GM21576 (cell line): ENCODE data around the gene SIRPB2.
"Not testable (repeated sequence)": the region's sequence is repeated elsewhere in the genome, so short reads cannot be mapped to it uniquely, and the experiment has no call there.

Experiments
- ATAC-seq: cut with Tn5 transposase; IDR thresholded peaks from one replicate; pipeline ENCODE4 v1.9.1; 2021; ENCODE audit warnings: mild to moderate bottlenecking, moderate library complexity; ENCODE audit not compliant: unreplicated experiment

SIRPB2 gene

DNA sequence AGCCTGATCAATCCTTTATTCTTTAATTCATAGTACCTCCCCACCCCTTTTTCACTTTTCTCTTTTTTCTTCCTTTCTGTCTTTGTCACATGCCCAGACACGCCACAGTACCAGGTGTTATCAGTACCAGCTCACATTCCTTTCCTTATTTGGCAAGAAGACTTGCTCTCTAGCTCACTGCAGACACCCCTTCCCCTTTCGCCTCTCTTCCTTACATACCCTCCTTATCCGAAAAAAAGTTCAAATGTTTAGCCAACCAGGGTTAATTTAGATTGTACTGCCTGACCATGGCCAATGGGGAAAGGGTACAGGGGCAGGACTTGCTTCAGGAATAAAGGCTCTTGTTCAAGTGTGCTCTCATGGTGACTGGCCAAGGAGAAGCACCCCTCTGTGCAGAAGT lies 9.3 kb upstream of the SIRPB2 start:
- ATAC-seq: no peak

DNA sequence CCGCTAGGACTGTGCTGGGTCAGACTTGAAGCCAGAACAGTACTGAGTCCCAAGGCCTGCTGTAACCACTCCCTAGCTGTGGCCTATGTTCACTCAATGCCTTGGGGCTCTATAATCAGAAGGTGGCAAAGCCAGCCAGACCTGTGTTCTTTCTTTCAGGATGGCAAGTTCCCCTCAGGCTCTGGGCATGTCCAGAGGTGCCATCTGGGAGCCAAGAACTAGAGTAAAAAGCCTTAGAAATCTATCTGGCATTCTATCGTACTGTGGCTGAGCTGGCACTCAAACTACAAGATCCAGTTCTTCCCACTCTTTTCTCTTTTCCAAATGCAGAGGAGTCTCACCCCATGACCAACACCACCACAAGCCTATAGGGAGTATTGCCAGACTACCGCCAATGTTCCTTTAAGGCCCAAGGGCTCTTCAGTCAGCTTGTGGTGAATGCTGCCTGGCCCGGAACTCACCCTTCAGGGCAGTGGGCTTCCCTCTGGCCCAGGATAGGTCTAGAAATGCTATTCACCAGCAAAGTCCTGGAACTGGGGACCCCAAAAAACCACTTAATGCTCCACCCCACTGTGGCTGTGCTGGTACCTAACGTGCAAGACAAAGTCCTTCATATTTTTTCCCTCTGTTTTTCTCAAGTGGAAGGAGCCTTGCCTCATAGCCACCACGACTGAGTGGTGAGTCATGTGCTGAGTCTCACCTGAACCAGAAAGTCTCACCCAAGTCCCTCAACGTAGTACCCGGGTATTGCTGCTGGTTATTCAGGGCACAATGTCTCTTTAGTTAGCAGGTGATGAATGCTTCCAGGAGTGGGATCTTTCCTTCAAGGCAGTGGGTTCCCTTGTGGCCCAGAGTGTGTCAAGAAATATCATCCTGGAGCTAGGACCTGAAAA lies 8.6 kb upstream of the SIRPB2 start:
- ATAC-seq: no peak

DNA sequence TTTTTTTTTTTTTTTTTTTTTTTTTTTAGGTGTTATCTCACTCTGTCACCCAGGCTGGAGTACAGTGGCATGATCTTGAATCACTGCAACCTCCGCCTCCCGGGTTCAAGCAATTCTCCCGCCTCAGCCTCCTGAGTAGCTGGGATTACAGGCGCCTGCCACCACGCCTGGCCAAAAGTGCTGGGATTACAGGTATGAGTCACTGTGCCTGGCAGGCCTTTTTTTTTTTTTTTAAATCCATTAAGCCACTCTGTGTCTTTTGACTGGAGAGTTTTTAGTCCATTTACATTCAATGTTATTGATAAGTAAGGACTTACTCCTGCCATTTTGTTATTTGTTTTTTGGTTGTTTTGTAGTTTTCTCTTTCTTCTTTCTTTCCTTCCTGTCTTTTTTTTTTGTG lies 6.2 kb upstream of the SIRPB2 start:
- not testable (repeated sequence) for ATAC-seq

DNA sequence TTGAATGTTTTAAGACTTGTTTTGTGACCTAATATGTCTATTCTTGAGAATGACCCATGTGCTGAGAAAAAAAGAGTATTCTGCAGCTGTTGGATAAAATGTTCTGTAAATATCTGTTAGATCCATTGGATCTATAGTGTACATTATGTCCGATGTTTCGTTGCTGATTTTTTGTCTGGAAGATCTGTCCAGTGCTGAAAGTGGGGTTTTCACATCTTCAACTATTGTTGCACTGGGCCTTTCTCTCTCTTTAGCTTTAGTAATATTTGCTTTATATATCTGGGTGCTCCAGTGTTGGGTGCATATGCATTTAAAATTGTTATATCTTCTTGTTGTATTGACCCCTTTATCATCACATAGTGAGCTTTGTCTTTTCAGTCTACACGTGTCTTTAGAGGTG lies 5.7 kb upstream of the SIRPB2 start:
- no peak for ATAC-seq

DNA sequence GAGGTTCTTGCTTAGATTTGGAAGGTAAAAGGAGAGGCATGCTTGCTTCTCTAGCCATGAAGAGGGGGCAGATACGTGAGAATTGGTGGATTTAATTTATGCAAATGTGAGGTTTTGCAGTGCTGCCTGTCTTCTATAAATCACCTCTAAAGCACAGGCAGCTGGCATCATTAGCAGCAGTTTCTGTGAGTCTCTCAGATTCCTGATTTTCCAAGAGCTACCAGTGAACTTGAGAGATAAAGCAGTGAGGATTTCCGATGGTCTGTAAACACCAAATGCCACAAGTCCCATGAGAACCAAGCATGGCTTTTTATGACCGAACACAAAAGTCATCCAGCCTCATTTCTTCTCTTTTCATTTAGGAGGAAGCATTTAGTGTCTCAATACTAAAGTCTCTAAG lies 3.2 kb upstream of the SIRPB2 start:
- no peak for ATAC-seq

DNA sequence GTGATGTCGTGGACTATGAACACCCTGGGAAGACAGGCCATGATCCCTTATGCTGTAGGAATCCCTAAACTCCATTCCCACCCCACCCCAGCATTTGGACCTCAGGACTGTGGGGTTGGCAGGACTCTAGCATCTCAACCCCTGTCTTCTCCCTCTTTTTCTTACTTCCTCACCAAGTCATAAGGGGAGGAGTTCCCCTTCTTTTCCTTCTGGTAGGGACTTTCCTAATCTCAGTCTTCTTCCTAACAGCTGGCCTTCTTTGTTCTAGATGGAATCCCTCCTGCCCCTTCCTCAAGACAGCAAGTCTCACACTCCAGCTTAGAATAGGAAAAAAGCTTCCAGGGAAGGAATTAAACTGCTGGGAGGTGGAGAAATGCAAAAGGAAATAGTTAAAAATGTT lies 2.3 kb upstream of the SIRPB2 start:
- no peak for ATAC-seq

DNA sequence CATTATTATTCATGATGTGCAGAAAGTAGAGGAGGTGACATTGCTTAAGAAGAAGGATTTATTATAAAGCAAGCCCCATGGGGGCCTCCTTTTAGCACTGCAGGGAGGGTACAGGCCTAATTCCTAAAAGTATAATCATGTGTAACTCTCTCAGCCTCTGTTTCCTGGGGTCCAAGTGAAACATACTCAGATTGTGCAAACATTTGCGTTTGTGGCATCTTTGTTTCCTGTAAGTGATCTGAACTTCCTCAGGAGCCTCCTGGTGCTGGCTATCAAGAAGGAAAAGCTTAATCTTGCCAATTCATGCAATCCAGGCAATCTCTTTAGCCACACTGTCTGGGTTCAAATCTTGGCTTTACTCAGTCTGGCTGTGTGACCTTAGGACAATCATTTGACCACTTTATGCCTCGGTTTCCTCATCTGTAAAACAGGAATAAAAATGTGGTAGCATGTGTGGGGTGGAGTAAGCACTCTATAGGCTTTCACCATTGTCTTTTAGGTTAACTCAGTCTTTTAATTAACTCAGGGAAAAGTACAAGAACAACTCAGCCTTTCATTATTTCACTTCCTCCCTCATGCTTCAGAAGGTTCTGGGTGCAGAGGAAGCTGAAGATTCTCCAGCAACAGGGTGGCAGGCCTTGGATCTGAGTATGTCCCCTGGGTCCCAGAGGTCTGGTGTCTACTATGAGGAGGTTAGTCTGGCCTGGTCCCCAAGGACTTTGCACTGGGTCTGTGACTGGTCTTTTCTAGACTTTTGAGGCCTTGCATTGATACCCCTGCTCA lies 831 bp upstream of the SIRPB2 start:
- no peak for ATAC-seq

DNA sequence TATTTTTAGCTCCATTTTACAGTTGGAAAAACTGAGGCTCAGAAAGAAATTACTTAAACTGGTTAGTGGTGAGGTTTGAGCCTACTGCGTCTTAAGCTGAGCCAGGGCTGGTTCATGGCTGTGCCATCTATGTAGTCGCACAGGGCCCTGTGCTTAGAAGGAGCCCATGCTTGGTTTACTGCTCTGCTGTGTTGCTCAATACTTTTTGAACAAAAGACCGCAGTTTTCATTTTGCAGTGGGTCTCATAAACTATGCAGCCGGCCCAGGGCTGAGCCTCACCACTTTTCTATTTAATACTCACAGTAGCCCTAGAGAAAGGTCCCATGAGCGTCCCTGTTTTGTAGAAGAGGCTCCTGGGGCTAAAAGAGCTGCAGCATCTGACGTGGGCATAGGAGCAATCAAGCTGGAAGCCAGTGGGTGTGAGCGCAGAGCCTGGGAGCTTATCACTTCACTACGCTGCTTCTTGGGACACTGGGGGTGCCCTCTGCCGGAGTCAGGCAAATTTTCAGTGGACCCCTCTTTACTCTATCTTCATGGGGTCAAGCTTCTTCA lies 501 bp downstream of the SIRPB2 start:
- ATAC-seq: no peak

DNA sequence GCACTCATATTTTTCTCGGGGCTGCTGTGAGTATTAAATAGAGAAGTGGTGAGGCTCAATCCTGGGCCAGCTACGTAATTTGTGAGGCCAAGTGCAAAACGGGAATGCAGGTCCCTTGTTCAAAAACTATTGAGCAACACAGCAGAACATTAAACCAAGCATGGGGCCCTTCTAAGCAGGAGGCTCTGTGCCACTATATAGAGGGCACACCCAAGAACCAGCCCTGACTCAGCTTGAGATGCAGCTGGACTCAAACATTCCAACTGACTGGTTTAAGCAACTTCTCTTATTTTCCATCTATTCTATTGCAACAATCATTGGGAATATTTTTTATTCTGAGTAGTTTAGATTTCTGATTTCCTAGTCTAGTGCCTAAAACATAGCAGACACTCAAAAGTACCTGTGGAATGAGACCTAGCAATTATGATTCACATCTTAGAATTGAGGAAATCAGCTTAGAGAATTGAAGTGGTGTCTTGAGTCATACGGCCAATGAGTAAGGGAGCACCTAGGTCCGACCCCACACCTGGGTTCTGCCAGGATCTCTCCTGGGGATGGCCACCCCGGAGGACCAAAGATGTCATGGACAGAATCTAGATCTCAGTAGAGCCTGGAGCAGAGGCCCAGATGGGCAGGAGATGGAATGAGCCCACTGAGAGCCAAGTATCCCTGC lies 1.3 kb downstream of the SIRPB2 start:
- ATAC-seq: no peak

DNA sequence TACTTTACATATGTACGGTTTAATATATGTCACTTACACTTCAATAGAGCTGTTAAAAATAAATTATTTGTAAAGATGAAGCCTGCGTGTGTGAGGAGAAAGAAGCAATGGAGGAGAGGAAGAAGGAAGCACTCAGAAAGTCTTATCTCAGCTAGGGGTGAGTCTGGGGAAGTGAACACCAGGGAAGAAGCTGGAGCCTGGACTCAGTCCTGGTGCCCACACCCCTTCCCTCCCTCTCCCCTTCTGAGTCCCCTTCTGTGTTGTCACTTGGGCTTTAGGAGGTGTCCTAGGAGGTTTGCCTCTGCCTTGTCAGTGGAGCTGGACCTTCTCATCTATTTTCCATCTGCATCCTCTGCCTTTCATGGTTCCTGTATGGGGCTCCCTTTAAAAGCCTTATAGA lies 1.9 kb downstream of the SIRPB2 start:
- ATAC-seq: no peak

DNA sequence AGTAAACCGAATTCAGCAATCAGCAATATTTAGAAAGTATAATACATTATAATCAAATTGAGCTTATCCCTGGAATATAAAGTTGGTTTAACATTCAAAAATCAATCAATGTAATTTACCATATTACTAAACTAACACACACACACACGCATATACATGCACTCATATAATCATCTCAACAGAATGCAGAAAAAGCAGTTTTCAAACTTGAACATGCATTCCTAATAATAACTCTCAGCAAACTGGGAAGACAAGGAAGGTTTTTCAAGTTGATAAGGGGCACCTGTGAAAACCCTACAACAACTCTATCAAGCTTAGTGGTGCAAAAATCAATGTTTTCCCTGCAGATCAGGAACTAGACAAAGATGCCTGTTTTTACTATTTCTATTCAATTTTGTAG lies 4.7 kb downstream of the SIRPB2 start:
- no peak for ATAC-seq

DNA sequence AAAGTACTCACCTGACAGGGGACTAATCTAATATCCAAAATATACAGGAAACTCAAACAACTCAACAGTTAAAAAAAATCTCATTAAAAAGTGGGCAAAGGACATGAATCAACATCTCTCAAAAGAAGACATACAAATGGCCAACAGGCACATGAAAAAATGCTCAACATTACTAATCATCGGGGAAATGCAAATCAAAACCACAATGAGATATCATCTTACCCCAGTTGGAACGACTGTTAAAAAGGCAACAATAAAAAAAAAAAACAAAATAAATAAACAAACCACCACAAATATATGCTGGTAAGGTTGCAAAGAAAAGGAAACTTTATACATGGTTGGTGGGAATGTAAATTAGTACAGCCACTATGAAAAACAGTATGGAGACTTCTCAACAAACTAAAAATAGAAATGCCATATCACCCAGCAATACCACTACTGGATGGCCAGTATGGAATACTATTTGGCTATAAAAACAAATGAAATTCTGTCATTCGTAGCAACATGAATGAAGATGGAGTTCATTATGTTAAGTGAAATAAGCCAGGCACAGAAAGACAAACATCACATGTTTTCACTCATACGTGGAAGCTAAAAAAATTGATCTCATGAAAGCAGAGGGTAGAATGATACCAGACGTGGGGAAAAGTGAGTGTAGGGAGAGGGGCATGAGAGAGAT lies 6.6 kb downstream of the SIRPB2 start:
- no peak for ATAC-seq

DNA sequence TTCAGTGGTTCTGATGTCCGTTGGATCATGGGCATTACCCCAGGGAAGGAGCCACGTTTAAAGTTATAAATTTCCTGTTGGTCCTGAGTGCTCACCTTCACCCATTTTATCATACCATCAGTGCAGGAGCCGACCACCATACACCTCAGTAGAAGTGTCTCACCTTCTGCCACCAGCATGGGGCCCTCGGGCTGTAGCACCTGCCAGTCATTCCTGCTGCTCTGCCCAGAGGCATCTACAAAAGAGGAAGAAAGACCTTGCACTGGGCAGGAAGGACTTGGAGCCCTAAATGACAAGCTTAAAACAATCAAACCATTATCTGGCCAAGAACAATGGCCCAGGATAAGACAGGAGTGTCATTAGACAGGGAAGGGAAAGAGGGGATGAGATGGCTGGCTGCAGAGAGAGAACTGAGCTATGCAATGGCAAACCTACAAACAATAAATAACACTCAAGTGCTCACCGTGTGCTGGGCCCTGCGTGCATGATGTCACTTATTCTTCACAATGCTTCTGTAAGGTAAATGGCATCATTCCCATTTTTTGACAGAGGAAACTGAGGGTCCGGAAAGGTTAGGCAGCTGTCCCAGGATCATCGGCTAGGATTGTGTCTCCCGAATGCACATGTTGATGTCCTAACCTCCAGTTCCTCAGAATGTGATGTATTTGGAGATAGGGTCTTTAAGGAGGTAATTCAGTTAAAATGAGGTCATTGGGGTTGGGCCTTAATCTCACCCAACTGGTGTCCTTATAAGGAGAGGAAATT lies 11.2 kb downstream of the SIRPB2 start:
- no peak for ATAC-seq

DNA sequence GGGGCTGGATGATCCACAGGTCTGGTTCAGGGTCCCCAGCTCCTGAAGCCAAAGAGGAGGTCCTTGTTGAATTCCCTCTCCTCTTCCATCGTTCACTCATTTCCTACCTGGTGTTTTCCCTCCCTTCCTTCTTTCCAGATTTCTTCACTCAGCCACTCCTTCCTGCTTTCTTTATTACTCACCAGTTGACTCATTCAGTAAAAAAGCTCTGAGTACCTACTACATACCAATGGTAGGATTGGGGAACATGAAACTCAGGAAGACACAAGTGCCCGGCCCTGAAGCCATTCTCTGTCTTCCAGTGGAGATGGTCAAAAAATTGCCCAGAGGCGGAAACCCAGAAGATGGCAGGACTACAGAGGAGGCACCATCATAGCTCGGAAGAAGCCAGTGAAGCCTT lies 12.7 kb downstream of the SIRPB2 start:
- ATAC-seq: no peak

DNA sequence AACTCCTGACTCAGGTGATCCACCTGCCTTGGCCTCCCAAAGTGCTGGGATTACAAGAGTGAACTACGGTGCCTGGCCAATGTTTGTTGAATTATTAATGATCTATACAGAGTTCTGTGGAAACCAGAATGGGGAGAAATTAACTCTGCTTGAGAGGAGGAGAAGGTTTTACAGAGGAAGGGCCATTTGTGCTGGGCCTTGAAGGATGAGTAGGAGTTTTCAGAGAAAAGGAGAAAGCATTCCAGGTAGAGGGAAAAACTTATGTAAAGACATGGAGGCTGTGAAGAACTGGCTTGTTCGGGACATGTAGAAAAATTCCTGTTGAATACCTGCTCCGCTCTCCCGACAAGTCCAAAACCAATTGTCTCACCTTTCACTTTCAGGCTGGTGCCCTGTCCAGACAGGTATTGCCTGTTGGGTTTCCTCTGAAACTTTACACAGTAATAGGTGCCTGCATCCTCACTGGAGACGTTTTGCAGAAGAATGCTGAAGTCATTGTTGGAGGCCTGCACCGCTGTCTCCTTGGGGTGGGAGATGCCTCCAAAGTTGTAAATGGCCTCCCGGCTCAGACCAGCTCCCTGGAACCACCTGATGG lies 13.2 kb downstream of the SIRPB2 start:
- no peak for ATAC-seq

DNA sequence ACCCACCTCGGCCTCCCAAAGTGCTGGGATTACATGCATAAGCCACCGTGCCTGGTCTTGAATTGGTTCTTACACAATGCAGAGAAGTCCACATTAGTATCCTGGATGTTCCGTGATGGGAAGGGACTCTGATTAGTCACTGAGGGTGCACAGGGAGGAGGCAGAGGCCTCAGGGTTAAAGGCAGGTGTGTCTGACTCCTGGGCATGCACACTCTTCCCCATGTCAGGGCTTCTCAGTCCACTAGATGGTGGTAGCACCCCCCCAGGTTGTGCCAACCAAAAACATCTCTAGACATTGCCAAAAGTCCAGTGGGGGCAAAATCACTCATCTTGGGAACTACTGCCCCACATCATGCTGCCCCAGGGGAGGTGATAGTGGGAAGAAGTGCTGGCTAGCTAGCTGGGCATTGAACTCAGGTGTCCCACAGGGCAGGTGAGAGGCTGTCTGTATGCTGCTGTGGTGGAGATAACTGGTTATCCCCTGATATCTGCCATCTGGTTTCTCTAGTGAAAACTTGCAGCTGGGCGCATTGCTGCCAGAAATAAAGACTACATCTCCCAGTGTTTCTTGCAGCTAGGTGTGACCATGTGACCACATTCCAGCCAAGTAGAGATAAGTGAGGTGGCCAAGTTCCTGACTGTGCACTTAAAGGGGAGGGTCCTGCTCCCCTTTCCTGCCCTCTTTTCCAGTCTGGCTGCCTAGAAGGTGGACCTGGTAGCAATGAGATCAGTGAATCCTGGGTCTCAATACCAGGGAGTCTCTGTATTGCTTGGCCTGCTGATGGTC lies 16.2 kb downstream of the SIRPB2 start:
- ATAC-seq: no peak

DNA sequence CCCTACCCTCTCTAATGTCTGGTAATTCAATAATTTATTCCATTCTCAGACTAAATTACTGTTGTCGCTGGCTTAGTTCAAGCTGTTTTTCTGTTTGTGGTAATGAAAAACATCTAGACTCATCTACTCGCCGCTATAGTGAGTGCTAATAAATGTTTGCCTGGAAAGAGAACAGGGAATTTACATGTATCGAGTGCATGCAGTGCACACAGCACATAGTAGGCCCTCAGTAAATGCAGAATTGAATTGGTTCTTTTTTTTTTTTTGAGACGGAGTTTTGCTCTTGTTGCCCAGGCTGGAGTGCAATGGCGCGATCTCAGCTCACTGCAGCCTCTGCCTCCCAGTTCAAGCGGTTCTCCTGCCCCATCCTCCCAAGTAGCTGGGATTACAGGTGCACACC lies 16.9 kb downstream of the SIRPB2 start:
- ATAC-seq: no peak

DNA sequence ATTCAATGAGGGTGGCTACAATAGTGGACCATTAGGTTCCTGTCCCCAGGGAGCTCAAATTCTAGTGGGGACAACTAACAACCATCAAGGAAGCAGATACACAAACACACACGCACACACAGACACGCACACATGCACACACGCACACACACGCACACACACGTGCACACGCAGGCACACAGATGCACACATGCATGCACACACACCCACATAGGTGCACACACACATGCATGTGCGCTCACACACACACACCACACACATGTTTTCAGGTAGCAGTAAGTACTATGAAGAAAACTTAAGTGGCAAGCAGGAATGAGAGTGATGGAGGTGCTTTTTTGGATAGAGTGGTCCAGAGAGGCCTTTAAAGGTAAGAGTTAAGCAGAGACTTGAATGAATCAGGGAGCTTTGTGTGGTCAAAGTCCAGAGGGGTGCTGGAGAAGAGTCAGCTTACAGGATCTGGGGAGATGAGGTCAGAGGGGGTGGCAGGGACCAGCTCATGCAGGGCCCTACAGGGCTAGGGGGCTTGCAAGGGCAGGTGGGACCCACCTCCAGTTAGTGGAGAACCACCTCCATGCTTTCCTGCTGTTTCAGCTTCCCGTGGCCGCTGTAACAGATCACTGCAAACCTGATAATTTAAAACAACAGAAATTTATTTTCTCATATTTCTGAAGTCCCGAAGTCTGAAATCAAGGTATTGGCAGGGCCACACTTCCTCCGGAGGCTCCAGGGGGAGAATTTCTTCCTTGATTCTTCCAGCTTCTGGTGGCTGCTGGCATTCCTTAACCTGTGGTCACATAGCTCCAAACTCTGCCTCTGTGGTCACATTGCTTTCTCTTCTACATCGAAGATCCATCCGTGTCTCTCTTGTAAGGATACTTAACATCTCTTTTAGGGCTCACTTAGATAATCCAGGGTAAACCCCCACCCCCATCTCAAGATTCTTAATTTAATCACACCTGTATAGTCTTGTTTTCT lies 17.7 kb downstream of the SIRPB2 start:
- ATAC-seq: no peak
